ACC112 (cell line): Measurements from ENCODE around the gene JAKMIP3.

ENCODE experiments used
- H2AFZ ChIP-seq: fragments of 200-600 bp; sonication (generic); one replicate; pipeline ENCODE4 v1.6.0; 2017; ENCODE audit warnings: antibody characterized with exemption, low read length; ENCODE audit not compliant: unreplicated experiment
- H3K27ac ChIP-seq: fragments of 200-600 bp; sonication (generic); 2 replicates; pipeline ENCODE4 v1.5.1; 2014; ENCODE audit warnings: low read depth, mild to moderate bottlenecking, antibody characterized with exemption, low read length, moderate library complexity
- H3K27me3 ChIP-seq: fragments of 200-600 bp; sonication (generic); 2 replicates; pipeline ENCODE4 v1.6.1; 2014; ENCODE audit warnings: mild to moderate bottlenecking, antibody characterized with exemption, low read length, moderate library complexity, mixed read lengths; ENCODE audit not compliant: insufficient read depth
- H3K36me3 ChIP-seq: fragments of 200-600 bp; sonication (generic); 2 replicates; pipeline ENCODE4 v1.6.1; 2016; ENCODE audit warnings: mild to moderate bottlenecking, antibody characterized with exemption, low read length, moderate library complexity, mixed read lengths; ENCODE audit not compliant: insufficient read depth
- H3K4me1 ChIP-seq: fragments of 200-600 bp; sonication (generic); one replicate; pipeline ENCODE4 v1.6.1; 2016; ENCODE audit warnings: low read length, mixed read lengths; ENCODE audit not compliant: insufficient read depth, unreplicated experiment, control insufficient read depth
- H3K4me3 ChIP-seq: fragments of 200-600 bp; sonication (generic); 2 replicates; pipeline ENCODE4 v1.5.1; 2014; ENCODE audit warnings: mild to moderate bottlenecking, low read depth, low read length
- H3K79me2 ChIP-seq: fragments of 200-600 bp; sonication (generic); one replicate; pipeline ENCODE4 v1.6.0; 2016; ENCODE audit warnings: low read length; ENCODE audit not compliant: control insufficient read depth, unreplicated experiment, insufficient read depth

Gene JAKMIP3

GRCh38 chr10:132111871-132112341 is 46.2 kb downstream of the JAKMIP3 start:
- no peaks in the 10 kb centered on the region for H3K4me1 ChIP-seq
- no peak overlapping the region for H3K27ac ChIP-seq
- H3K36me3 ChIP-seq = no peaks in the 10 kb centered on the region
- no peaks in the 10 kb centered on the region for H3K79me2 ChIP-seq
- no peak overlapping the region for H3K4me3 ChIP-seq
- no peak overlapping the region for H2AFZ ChIP-seq
- H3K27me3 ChIP-seq = no peaks in the 10 kb centered on the region

- Histone ChIP-seq H3K36me3 (no peaks in the 10 kb centered on the region), H3K4me3 (no peak overlapping the region), H2AFZ (no peak overlapping the region), H3K4me1 (no peaks in the 10 kb centered on the region), H3K27me3 (no peaks in the 10 kb centered on the region), H3K79me2 (no peaks in the 10 kb centered on the region), H3K27ac (no peak overlapping the region)
Observed at GRCh38 chr10:132112611-132113010, 46.9 kb downstream of the JAKMIP3 start.

- Histone ChIP-seq H2AFZ (no peak overlapping the region), H3K27ac (no peak overlapping the region), H3K36me3 (no peaks in the 10 kb centered on the region), H3K4me3 (no peak overlapping the region), H3K79me2 (no peaks in the 10 kb centered on the region), H3K4me1 (no peaks in the 10 kb centered on the region), H3K27me3 (no peaks in the 10 kb centered on the region)
Observed at GRCh38 chr10:132113206-132113605, 47.5 kb downstream of the JAKMIP3 start.

- H3K36me3 ChIP-seq = no peaks in the 10 kb centered on the region
- H3K27me3 ChIP-seq = no peaks in the 10 kb centered on the region
- H3K4me1 ChIP-seq = no peaks in the 10 kb centered on the region
- H2AFZ ChIP-seq = no peak overlapping the region
- no peak overlapping the region for H3K27ac ChIP-seq
- H3K79me2 ChIP-seq = no peaks in the 10 kb centered on the region
- no peak overlapping the region for H3K4me3 ChIP-seq
Observed at GRCh38 chr10:132113766-132114365, 48.1 kb downstream of the JAKMIP3 start.

GRCh38 chr10:132114953-132115520 is 49.3 kb downstream of the JAKMIP3 start:
- H3K79me2 ChIP-seq = no peaks in the 10 kb centered on the region
- no peaks in the 10 kb centered on the region; the same call in 1 of the 2 replicates for H3K27me3 ChIP-seq
- no peaks in the 10 kb centered on the region for H3K36me3 ChIP-seq
- H3K4me1 ChIP-seq = no peaks in the 10 kb centered on the region
- H3K4me3 ChIP-seq = no peak overlapping the region
- no peak overlapping the region for H2AFZ ChIP-seq
- no peak overlapping the region for H3K27ac ChIP-seq
